Epithelial cell of proximal tubule (primary cell): ENCODE measurements around the gene TMEM39A. TPM values are rescaled to one million over a fixed set of nuclear protein-coding genes. Genes with fewer than 3 reads are reported as not detected.

ENCODE experiments used
- DNase-seq: peaks from one replicate; pipeline ENCODE4 v3.0.0-alpha.2; 2011; ENCODE audit warnings: low read depth
- H3K4me3 ChIP-seq: 2 replicates; pipeline ENCODE4 v1.5.1; 2011; ENCODE audit warnings: low read depth, mild to moderate bottlenecking, low read length
- total RNA-seq: library from RNA; depleted of rRNA; stranded (reverse); fragments of >200 nt; gene quantifications from 2 replicates; pipeline ENCODE4 v1.2.3, GENCODE V29; 2015
- TF ChIP-seq, protein P1 (sequence below): conservative IDR thresholded peaks from 2 replicates; pipeline ENCODE4 v1.5.1; 2012; ENCODE audit warnings: low read depth, mild to moderate bottlenecking, low read length

TMEM39A gene
- total RNA-seq, 1 donor from 2014 or later = 28.2 TPM

DNA sequence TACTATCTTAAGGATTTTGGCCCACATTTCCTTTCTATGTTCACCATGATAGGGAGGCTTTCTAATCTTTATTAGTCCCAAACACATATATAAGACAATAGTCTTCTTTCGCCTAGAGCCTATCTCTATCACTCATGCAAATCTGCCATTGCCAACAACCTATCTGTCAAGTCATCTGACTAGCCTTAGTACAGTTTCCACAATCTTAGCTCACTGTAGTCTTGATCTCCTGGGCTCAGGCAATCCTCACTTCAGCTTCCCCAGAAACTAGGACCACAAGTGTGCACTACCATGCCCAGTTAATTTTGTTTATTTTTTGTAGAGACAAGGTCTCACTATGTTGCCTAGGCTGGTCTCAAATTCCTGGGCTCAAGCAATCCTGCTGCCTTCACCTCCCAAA is 6.9 kb downstream of the TMEM39A start:
- no peak overlapping the region for H3K4me3 ChIP-seq
- no peak for DNase-seq
- TF ChIP-seq, protein P1, sequence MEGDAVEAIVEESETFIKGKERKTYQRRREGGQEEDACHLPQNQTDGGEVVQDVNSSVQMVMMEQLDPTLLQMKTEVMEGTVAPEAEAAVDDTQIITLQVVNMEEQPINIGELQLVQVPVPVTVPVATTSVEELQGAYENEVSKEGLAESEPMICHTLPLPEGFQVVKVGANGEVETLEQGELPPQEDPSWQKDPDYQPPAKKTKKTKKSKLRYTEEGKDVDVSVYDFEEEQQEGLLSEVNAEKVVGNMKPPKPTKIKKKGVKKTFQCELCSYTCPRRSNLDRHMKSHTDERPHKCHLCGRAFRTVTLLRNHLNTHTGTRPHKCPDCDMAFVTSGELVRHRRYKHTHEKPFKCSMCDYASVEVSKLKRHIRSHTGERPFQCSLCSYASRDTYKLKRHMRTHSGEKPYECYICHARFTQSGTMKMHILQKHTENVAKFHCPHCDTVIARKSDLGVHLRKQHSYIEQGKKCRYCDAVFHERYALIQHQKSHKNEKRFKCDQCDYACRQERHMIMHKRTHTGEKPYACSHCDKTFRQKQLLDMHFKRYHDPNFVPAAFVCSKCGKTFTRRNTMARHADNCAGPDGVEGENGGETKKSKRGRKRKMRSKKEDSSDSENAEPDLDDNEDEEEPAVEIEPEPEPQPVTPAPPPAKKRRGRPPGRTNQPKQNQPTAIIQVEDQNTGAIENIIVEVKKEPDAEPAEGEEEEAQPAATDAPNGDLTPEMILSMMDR = no peak

DNA sequence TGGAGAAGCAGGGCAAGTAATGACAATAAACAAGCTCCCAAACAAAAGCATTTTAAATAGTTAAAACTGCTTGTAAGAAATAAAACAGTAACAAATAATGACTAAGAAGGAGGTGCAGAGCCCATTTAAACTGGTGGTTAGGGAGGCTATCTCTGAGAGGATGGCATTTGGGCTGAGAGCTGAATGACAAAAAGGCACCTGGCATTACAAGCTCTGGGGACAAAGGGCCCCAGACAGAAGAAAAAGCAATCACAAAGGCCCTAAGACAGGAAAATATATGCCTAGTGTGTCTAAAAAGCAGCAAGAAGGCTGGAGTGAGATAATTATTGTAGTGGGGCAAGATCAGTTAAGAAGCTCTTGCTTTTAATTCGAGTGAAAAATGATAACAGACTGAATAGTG is 9.6 kb downstream of the TMEM39A start:
- DNase-seq = no peak
- no peak overlapping the region for H3K4me3 ChIP-seq
- TF ChIP-seq, protein P1 = no peak

DNA sequence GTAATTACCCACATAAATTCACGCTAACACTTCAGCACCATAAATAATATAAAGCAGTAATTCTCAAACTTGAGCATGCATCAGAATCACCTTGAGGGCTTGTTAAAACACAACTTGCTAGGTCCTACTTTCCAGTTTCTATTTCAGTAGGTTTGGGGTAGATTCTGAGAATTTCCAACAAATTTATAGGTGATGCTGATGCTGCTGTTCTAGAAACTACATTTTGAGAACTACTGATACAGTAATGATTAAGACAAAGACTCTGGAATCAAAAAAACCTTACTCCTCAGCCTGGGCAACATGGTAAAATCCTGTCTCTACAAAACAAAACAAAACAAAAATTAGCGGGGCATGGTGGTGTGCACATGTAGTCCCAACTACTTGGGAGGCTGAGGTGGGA is 18.8 kb downstream of the TMEM39A start:
- no peak overlapping the region for H3K4me3 ChIP-seq
- DNase-seq = no peak
- TF ChIP-seq, protein P1 = no peak

DNA sequence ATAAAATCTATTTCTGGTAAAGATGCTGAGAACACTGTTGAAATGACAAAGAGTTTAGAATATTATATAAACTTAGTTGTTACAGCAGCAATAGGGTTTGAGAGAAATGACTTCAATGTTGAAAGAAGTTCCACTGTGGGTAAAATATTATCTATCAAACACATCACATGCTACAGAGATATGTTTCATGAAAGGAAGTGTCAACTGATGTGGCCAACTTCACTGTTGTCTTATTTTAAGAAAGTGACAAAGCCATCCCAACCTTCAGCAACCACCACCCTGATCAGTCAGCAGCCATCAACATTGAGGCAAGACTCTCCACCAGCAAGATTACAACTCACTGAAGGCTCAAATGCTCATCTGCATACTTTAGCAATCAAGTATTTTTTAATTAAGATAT is 20.2 kb downstream of the TMEM39A start:
- TF ChIP-seq, protein P1 = no peak
- no peak overlapping the region for H3K4me3 ChIP-seq

DNA sequence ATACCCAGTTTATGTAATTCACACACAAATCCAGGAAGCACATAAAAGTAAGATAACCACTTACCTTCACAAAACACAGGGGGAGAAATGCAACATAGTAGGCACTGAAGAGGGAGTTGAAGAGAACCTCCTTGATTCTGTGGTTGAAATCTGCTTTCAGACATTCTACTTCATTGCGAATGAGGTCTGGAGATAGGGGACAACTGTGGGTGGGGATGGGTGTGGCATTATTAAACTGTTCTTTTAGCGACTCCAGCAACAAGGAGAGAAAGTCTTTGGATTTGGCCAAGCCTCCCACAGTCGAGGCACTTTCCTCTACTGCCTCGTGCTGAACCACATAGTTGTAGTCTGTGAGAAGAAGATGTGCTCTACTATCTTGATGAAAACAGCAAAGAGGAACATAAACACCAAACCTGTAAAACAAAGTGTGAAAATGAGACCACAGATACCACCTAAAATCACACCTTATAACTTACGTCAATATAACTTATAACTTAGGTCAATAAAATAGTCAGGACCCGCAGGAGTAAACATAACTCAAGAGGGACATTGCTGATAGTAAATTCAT is 25.6 kb downstream of the TMEM39A start:
- no peak for DNase-seq
- no peak overlapping the region for H3K4me3 ChIP-seq

More for the DNA sequence above, 20.2 kb downstream of the TMEM39A start:
- no peak for DNase-seq

DNA sequence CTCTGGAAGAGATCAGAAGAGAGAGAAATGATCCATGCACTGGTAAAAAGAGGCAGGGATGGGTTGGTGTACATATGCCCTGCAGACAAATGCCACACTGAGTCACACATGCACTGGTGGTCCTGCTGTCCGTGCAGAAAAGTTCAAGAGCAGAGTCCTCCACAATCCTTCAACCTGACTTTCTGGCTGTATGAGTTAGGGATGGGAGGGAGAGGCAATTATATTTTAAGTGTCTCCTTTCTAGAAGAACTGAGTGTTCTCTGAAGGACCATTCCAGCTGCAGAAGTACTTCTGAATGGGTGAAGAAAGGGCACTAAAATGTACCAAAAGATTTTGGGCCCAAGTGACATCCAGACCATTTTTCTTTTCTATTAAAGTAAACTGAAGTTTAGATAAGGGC is 26.4 kb downstream of the TMEM39A start:
- TF ChIP-seq, protein P1 = no peak
- no peak overlapping the region for H3K4me3 ChIP-seq
- DNase-seq = no peak

More for the DNA sequence above, 25.6 kb downstream of the TMEM39A start:
- TF ChIP-seq, protein P1 = no peak

DNA sequence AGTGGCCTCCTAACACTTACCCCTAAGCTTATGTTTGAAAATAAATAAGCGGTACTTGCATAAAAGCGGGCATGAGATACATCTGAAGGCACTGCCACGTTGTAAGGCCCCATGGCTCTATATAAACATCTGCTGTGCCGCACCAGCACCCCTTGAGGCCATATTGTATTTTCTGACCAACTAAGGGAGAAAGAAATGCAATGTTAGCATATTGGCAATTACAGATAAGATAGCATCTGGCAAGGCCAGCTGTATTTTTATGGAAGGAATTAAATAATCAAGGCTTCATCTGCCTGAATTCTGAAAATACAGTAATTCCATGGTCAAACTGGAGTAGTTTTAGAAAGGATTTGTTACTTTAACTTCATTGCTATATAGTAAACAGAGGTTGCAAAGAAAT is 28.7 kb downstream of the TMEM39A start:
- TF ChIP-seq, protein P1 = no peak
- DNase-seq = no peak
- no peak overlapping the region for H3K4me3 ChIP-seq
